ENCODE data around the gene TC2N.

TC2N gene

DNA sequence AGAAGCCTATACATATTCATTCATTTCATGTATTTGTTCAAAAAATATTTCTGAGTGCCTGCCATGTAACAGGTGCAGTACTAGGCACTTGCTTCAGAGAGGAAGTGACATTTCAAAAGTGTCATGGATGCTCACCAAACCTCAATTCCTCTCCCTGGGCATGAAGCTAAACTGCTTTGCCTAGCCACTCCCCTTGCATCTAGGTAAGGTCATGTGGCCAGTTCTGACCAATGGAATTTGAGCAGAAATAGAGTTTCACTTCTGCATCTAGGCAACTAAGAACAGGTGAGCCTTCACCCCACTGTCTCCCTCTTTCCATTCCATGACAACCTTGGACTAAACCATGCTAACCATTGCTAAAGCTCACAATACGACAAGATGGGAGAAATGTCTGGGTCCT, 27.6 kb downstream of the TC2N start:
- DNase-seq (ENCODE audit: low spot score): no peak
- no peak for TF ChIP-seq CTCF (IDR thresholded peaks at IDR 0.05; ENCODE audit: extremely low read depth, missing control alignments)

DNA sequence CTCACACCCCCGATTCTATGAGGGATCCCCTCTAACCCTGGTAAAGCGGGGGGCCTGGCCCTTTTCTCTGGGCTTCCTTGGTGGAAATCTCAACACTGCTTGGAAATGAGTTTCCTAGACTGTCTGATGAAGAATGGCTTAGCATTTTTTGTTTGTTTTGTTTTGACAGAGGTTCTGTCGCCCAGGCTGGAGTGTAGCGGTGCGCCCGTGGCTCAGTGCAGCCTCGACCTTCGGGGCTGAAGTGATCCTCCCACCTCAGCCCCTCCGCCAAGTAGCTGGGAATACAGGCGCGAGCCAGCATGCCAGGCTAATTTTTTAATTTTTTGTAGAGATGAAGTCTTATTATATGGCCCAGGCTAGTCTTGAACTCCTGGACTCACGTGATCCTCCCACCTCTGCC, 30.3 kb downstream of the TC2N start:
- DNase-seq (ENCODE audit: low spot score): no peak
- no peak for TF ChIP-seq CTCF (IDR thresholded peaks at IDR 0.05; ENCODE audit: extremely low read depth, missing control alignments)

- peak; percentile 91 for DNase-seq (ENCODE audit: low spot score)
- no peak for TF ChIP-seq CTCF (IDR thresholded peaks at IDR 0.05; ENCODE audit: extremely low read depth, missing control alignments)
Observed at GRCh38 chr14:91835920-91836843, 31.2 kb downstream of the TC2N start.

DNA sequence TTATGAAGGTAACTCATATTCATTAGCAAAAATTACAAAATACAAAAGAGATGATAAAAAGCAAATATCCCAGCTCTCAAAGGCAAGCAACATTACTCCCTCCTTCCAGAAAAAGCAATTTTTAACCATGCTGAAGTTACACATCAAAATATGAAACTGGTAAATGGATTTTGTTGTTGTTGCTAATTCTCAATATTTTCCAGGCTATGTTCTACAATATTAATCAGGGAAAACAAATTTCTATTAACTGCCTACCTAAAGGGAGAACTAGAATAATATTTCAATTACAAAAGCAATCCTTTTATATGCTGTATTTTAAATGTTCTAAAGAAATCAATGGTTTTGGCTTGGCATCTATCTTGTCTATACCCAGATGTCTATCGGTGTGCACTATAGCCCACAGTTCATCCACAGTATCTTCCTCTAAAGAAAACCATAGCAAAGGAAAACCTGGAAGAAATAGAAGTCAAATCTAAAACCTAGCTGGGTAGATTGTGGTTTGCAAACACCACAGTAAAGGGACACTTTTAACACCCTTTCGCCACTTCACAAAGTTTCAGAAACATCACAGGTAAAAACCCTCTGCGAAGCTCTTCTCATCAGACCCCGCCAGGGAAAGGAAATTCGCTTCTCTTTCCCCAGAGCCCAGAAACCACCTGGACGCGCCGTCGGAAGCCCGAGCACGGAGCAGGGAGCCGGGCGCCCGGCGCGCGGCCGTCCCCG, 32.0 kb downstream of the TC2N start:
- peak; percentile 39 for DNase-seq (ENCODE audit: low spot score)
- no peak for TF ChIP-seq CTCF (IDR thresholded peaks at IDR 0.05; ENCODE audit: extremely low read depth, missing control alignments)

- no peak for DNase-seq (ENCODE audit: low spot score)
- no peak for TF ChIP-seq CTCF (IDR thresholded peaks at IDR 0.05; ENCODE audit: extremely low read depth, missing control alignments)
Observed at GRCh38 chr14:91834571-91834970, 32.8 kb downstream of the TC2N start.

GRCh38 chr14:91831337-91831736, 36.0 kb downstream of the TC2N start:
- no peak for DNase-seq (ENCODE audit: low spot score)
- no peak for TF ChIP-seq CTCF (IDR thresholded peaks at IDR 0.05; ENCODE audit: extremely low read depth, missing control alignments)

DNA sequence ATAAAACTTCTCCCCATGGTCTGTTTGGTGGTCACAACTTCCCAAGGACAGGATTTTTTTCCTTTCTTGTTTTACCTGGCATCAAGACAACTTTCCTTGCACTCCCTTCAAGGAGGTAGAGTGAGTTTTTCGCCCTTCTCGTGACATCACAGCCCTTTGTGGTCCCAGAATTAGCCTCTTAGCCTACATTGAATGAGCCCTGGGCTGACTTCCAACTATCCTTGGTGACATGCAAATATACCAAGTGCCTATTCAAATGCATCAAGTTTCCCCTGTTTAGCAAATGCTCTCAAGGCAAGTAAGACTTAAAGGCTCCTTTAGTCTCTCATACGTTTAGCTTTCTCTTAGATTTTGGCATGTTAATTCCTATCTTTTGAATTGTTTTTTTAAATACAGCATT, 36.6 kb downstream of the TC2N start:
- DNase-seq (ENCODE audit: low spot score): no peak

More for the DNA sequence above, 36.6 kb downstream of the TC2N start:
- TF ChIP-seq CTCF (IDR thresholded peaks at IDR 0.05; ENCODE audit: extremely low read depth, missing control alignments): no peak

Measured in GM20000 (cell line).